WTC11 (cell line): ENCODE data around the gene SPATA31A3.
"Not testable (repeated sequence)": the region's sequence is repeated elsewhere in the genome, so short reads cannot be mapped to it uniquely, and the experiment has no call there.

ENCODE experiments used
- CREB1 ChIP-seq: sonication (generic); formaldehyde crosslinking; IDR thresholded peaks from 2 replicates; pipeline ENCODE4 v1.8.0; 2023; ENCODE audit warnings: mild to moderate bottlenecking, missing genetic modification reagents
- CTCF ChIP-seq: fragments of 200-600 bp; IDR thresholded peaks from 2 replicates; pipeline ENCODE4 v1.8.0; 2022; ENCODE audit warnings: antibody characterized with exemption
- ETV6 ChIP-seq: sonication (generic); formaldehyde crosslinking; IDR thresholded peaks from 2 replicates; pipeline ENCODE4 v1.8.1; 2022; ENCODE audit warnings: mild to moderate bottlenecking, missing genetic modification reagents
- HMGXB4 ChIP-seq: sonication (generic); formaldehyde crosslinking; IDR thresholded peaks from 2 replicates; pipeline ENCODE4 v1.8.1; 2023; ENCODE audit warnings: mild to moderate bottlenecking, moderate library complexity, missing genetic modification reagents
- MXD4 ChIP-seq: fragments of 250-450 bp; sonication (Bioruptor Pico); IDR thresholded peaks from 2 replicates; pipeline ENCODE4 v1.8.0; 2021; ENCODE audit warnings: mild to moderate bottlenecking, moderate library complexity, borderline replicate concordance
- PRRX2 ChIP-seq: fragments of 250-450 bp; sonication (Bioruptor Pico); IDR thresholded peaks from 2 replicates; pipeline ENCODE4 v1.8.0; 2021; ENCODE audit warnings: mild to moderate bottlenecking
- SMAD3 ChIP-seq: sonication (generic); formaldehyde crosslinking; IDR thresholded peaks from 2 replicates; pipeline ENCODE4 v1.8.0; 2022; ENCODE audit warnings: missing genetic modification reagents, mild to moderate bottlenecking, borderline replicate concordance
- ZNF219 ChIP-seq: sonication (generic); formaldehyde crosslinking; IDR thresholded peaks from 2 replicates; pipeline ENCODE4 v1.8.0; 2023; ENCODE audit warnings: missing genetic modification reagents, mild to moderate bottlenecking, borderline replicate concordance
- ZNF281 ChIP-seq: sonication (generic); formaldehyde crosslinking; IDR thresholded peaks from 2 replicates; pipeline ENCODE4 v1.8.0; 2023; ENCODE audit warnings: mild to moderate bottlenecking, missing genetic modification reagents
- ZNF423 ChIP-seq: fragments of 250-450 bp; sonication (Bioruptor Pico); IDR thresholded peaks from 2 replicates; pipeline ENCODE4 v2.1.2; 2022; ENCODE audit warnings: mild to moderate bottlenecking, moderate library complexity

- TF ChIP-seq MXD4 (CRISPR knock-in tag); ZNF281 (CRISPR knock-in tag); ZNF423 (CRISPR knock-in tag); CTCF; SMAD3 (CRISPR knock-in tag); PRRX2 (CRISPR knock-in tag); ETV6 (CRISPR knock-in tag); ZNF219 (CRISPR knock-in tag); CREB1 (CRISPR knock-in tag); HMGXB4 (CRISPR knock-in tag): not testable (repeated sequence)
Observed at GRCh38 chr9:66938322-66938721, 54.0 kb downstream of the SPATA31A3 start.
